K562 (cell line): Measurements from ENCODE around the gene MMS19. TPM values are rescaled to one million over a fixed set of nuclear protein-coding genes. Genes with fewer than 3 reads are reported as not detected.

Experiments
- ARID4B ChIP-seq: sonication (generic); formaldehyde crosslinking; IDR thresholded peaks from 2 replicates; pipeline ENCODE4 v1.8.0; 2022; ENCODE audit warnings: mild to moderate bottlenecking, missing genetic modification reagents
- BCOR ChIP-seq: fragments of 450-650 bp; IDR thresholded peaks from 2 replicates; pipeline ENCODE4 v1.6.1; 2016
- EGR1 ChIP-seq: fragments of 450-650 bp; conservative IDR thresholded peaks from 2 replicates; pipeline ENCODE4 v1.6.1; 2017; ENCODE audit warnings: mild to moderate bottlenecking
- ETV6 ChIP-seq, 3 experiments: fragments of 150-350 bp in 1 of 3; sonication (generic) in 1 of 3; formaldehyde crosslinking in 1 of 3; IDR thresholded peaks; 2 replicates each; pipeline versions ENCODE4 v1.6.1 to v1.8.0; 2014 to 2022; ENCODE audit warnings: borderline replicate concordance in 2 of 3, low read depth in 2 of 3, antibody characterized with exemption in 1 of 3, low read length in 1 of 3, mild to moderate bottlenecking in 1 of 3, missing genetic modification reagents in 1 of 3
- FOXK2 ChIP-seq, 2 experiments: fragments of 450-650 bp; IDR thresholded peaks in 1 of 2; conservative IDR thresholded peaks in 1 of 2; 2 replicates each; pipeline ENCODE4 v1.6.1; 2016; ENCODE audit warnings: low read depth in 2 of 2, mild to moderate bottlenecking in 1 of 2
- GABPA ChIP-seq: fragments of 200-800 bp; sonication (Bioruptor generic); conservative IDR thresholded peaks from 2 replicates; pipeline ENCODE4 v1.6.1; 2016; ENCODE audit warnings: low read depth, missing genetic modification characterization, missing compliant biosample characterization
- HCFC1 ChIP-seq: IDR thresholded peaks from 2 replicates; pipeline ENCODE4 v1.6.1; 2012; ENCODE audit warnings: low read depth, low read length, improper control_type of control experiment
- HDAC1 ChIP-seq, 2 experiments: fragments of 450-650 bp; IDR thresholded peaks; 2 replicates each; pipeline ENCODE4 v1.6.1; 2016 to 2017; ENCODE audit warnings: inconsistent platforms in 1 of 2, mild to moderate bottlenecking in 1 of 2, moderate library complexity in 1 of 2
- HIVEP1 ChIP-seq: fragments of 250-450 bp; sonication (Bioruptor Pico); IDR thresholded peaks from 2 replicates; pipeline ENCODE4 v1.4.0; 2020; ENCODE audit warnings: mild to moderate bottlenecking
- KDM5B ChIP-seq: fragments of 200-600 bp; sonication (generic); IDR thresholded peaks from 2 replicates; pipeline ENCODE4 v1.6.1; 2012; ENCODE audit warnings: low read depth, mild to moderate bottlenecking, moderate library complexity, low read length, control low read depth, inconsistent platforms; ENCODE audit not compliant: insufficient replicate concordance
- NFIC ChIP-seq: fragments of 450-650 bp; IDR thresholded peaks from 2 replicates; pipeline ENCODE4 v1.6.1; 2017; ENCODE audit warnings: mild to moderate bottlenecking, inconsistent platforms
- PTBP1 ChIP-seq: fragments of 200-400 bp; formaldehyde crosslinking; IDR thresholded peaks from 2 replicates; pipeline ENCODE4 v1.6.1; 2017; ENCODE audit warnings: low read depth, low read length
- RBM25 ChIP-seq: fragments of 200-400 bp; formaldehyde crosslinking; IDR thresholded peaks from 2 replicates; pipeline ENCODE4 v1.6.1; 2018; ENCODE audit warnings: low read length, low read depth, moderate library complexity; ENCODE audit not compliant: severe bottlenecking
- SAFB2 ChIP-seq: fragments of 200-400 bp; formaldehyde crosslinking; IDR thresholded peaks from 2 replicates; pipeline ENCODE4 v1.6.1; 2018; ENCODE audit warnings: borderline replicate concordance, low read length, low read depth, moderate library complexity; ENCODE audit not compliant: severe bottlenecking
- TAF1 ChIP-seq: IDR thresholded peaks from 2 replicates; pipeline ENCODE4 v1.6.1; 2011; ENCODE audit warnings: mild to moderate bottlenecking, low read length, moderate library complexity; ENCODE audit not compliant: insufficient read depth, control insufficient read depth, severe bottlenecking; ENCODE audit errors: extremely low read depth
- ZNF551 ChIP-seq: fragments of 250-450 bp; sonication (Bioruptor Pico); IDR thresholded peaks from 2 replicates; pipeline ENCODE4 v1.5.0; 2021; ENCODE audit warnings: mild to moderate bottlenecking, moderate library complexity
- polyA plus RNA-seq, 8 experiments: library from polyadenylated mRNA; depleted of rRNA in 4 of 8; stranded (reverse) in 5 of 8; unstranded in 3 of 8; fragments of >200 nt; fragmentation: Nextera tagmentation in 2 of 8; fragmentation: Illumina TruSeq in 1 of 8; extraction: Ambion mirVana in 2 of 8; extraction: Trizol in 1 of 8; gene quantifications; 2 replicates each; pipeline versions ENCODE4 v1.2.1 to v1.2.3, GENCODE V29; 2011 to 2014; ENCODE audit warnings: inconsistent platforms in 1 of 8, missing spikeins in 1 of 8
- total RNA-seq, 7 experiments: library from RNA; depleted of rRNA in 6 of 7; stranded (reverse); fragments of >200 nt in 6 of 7; fragmentation: Illumina TruSeq in 2 of 7; extraction: Trizol in 2 of 7; gene quantifications; 2 replicates each; pipeline versions ENCODE4 v1.2.1 to v1.2.3, GENCODE V29; 2011 to 2021; ENCODE audit warnings: low replicate concordance in 1 of 7
- TF ChIP-seq, protein P1 (sequence below): fragments of 450-650 bp; IDR thresholded peaks from 2 replicates; pipeline ENCODE4 v1.7.1; 2018; ENCODE audit warnings: mild to moderate bottlenecking, low read depth; ENCODE audit not compliant: partially characterized antibody
- TF ChIP-seq, protein P2 (sequence below): fragments of 450-650 bp; IDR thresholded peaks from 2 replicates; pipeline ENCODE4 v1.6.1; 2016

Gene MMS19
- total and polyA plus RNA-seq, 9 of the 15 experiments (the other 6 are each of a cell fraction or from before 2014, with no cell fraction given) = 40.1 to 110 (median 62.9) TPM

DNA sequence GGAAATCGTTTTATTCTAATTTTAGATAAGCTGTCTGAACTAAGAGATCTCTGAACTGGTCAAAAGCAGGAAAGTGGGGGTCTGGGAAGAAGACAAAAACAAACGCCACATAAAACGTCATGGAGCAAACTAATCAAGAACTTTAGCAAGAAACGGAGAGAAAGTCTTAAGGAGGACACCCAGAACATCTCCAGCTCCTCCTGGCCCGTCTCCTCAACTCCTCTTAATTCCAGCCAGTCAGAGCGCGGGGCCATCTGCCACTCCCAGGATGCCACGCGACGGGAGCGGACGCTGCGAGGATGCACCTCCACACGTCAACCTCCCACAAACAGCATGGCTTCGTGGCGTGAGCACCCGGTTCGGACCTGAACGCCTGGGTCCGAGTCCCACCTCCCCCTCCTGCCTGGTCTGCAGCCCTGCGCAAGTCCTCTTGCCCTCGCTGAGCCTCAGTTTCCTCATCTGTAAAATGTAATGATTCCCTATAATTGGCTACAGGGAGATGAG is 598 bp downstream of the MMS19 start (continued):
- TF ChIP-seq, protein P1, sequence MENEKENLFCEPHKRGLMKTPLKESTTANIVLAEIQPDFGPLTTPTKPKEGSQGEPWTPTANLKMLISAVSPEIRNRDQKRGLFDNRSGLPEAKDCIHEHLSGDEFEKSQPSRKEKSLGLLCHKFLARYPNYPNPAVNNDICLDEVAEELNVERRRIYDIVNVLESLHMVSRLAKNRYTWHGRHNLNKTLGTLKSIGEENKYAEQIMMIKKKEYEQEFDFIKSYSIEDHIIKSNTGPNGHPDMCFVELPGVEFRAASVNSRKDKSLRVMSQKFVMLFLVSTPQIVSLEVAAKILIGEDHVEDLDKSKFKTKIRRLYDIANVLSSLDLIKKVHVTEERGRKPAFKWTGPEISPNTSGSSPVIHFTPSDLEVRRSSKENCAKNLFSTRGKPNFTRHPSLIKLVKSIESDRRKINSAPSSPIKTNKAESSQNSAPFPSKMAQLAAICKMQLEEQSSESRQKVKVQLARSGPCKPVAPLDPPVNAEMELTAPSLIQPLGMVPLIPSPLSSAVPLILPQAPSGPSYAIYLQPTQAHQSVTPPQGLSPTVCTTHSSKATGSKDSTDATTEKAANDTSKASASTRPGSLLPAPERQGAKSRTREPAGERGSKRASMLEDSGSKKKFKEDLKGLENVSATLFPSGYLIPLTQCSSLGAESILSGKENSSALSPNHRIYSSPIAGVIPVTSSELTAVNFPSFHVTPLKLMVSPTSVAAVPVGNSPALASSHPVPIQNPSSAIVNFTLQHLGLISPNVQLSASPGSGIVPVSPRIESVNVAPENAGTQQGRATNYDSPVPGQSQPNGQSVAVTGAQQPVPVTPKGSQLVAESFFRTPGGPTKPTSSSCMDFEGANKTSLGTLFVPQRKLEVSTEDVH = no peak
- peak; percentile 44 for TF ChIP-seq TAF1
- no peak for TF ChIP-seq PTBP1
- TF ChIP-seq ARID4B (CRISPR knock-in tag) = peak; percentile 53
- TF ChIP-seq BCOR = no peak
- peak in 1 of 2 experiments; percentile 7; a peak in 2 of 4 replicates for TF ChIP-seq FOXK2 (conservative IDR thresholded peaks at IDR 0.05 in 1 of 2, IDR thresholded peaks at IDR 0.05 in 1 of 2; ENCODE audit: low read depth in 2 of 2)
- TF ChIP-seq HIVEP1 = no peak
- no peak for TF ChIP-seq ETV6 (IDR thresholded peaks at IDR 0.05; ENCODE audit: borderline replicate concordance in 1 of 2, low read depth in 2 of 2, low read length in 1 of 2)
- no peak for TF ChIP-seq ETV6 (CRISPR knock-in tag; IDR thresholded peaks at IDR 0.05; ENCODE audit: borderline replicate concordance)
- no peak for TF ChIP-seq KDM5B
- no peak for TF ChIP-seq GABPA (tag)
- peak; percentile 7; the same call in 1 of the 2 replicates for TF ChIP-seq HCFC1
- no peak for TF ChIP-seq ZNF551 (CRISPR knock-in tag)
- no peak for TF ChIP-seq RBM25
- TF ChIP-seq NFIC = peak; percentile 2; the same call in 1 of the 2 replicates
- TF ChIP-seq, protein P2, sequence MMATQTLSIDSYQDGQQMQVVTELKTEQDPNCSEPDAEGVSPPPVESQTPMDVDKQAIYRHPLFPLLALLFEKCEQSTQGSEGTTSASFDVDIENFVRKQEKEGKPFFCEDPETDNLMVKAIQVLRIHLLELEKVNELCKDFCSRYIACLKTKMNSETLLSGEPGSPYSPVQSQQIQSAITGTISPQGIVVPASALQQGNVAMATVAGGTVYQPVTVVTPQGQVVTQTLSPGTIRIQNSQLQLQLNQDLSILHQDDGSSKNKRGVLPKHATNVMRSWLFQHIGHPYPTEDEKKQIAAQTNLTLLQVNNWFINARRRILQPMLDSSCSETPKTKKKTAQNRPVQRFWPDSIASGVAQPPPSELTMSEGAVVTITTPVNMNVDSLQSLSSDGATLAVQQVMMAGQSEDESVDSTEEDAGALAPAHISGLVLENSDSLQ = peak; percentile 72
- no peak for TF ChIP-seq EGR1
- TF ChIP-seq HDAC1 (IDR thresholded peaks at IDR 0.05) = peak in 1 of 2 experiments; percentile 88; a peak in 2 of 4 replicates
- no peak for TF ChIP-seq SAFB2
